Measurements from ENCODE around the gene TCF7L1. TPM values are rescaled to one million over a fixed set of nuclear protein-coding genes. Genes with fewer than 3 reads are reported as not detected.

Gene TCF7L1
- total RNA-seq, 4 donors from 2014 or later, result 1.1 to 3.9 (median 2.8) TPM

DNA sequence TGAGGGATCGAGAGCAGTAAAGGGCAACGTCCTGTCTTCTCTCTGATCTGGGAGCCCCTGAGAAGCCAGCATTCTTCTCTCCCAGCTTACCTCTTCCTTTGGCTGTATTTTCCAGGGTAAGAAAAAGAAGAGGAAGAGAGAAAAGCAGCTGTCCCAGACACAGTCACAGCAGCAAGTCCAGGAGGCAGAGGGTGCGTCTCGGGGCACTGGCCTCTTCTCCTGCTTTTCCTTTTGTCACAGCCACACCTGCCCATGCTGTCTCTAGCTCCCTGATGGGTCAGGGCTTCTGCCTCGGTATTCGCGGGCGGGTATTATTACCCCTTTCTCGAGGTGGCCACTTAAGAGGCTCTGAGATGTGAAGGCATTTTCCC lies 174.3 kb downstream of the TCF7L1 start:
- no peak overlapping the region for H3K4me3 ChIP-seq
- in situ Hi-C loops (cut with MboI; ENCODE audit: low sequenced_read_pairs in 4 of 4) (no loop called here), intact Hi-C loops (cut with DNase I; ENCODE audit: low total_unique reads) (no loop called here)
- no peaks in the 10 kb centered on the region for H3K27me3 ChIP-seq
- no peak for TF ChIP-seq POLR2A (IDR thresholded peaks at IDR 0.05)
- TF ChIP-seq, protein P1, sequence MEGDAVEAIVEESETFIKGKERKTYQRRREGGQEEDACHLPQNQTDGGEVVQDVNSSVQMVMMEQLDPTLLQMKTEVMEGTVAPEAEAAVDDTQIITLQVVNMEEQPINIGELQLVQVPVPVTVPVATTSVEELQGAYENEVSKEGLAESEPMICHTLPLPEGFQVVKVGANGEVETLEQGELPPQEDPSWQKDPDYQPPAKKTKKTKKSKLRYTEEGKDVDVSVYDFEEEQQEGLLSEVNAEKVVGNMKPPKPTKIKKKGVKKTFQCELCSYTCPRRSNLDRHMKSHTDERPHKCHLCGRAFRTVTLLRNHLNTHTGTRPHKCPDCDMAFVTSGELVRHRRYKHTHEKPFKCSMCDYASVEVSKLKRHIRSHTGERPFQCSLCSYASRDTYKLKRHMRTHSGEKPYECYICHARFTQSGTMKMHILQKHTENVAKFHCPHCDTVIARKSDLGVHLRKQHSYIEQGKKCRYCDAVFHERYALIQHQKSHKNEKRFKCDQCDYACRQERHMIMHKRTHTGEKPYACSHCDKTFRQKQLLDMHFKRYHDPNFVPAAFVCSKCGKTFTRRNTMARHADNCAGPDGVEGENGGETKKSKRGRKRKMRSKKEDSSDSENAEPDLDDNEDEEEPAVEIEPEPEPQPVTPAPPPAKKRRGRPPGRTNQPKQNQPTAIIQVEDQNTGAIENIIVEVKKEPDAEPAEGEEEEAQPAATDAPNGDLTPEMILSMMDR (IDR thresholded peaks at IDR 0.05 in 4 of 5, conservative IDR thresholded peaks at IDR 0.05 in 1 of 5), result no peak
- H3K4me1 ChIP-seq, result peaks cover 0 to 6% of the 10 kb centered on the region in 2 donors
- no peaks in the 10 kb centered on the region for H3K9me3 ChIP-seq
- peaks cover 0 to 21% of the 10 kb centered on the region in 2 donors for H3K36me3 ChIP-seq
- H3K27ac ChIP-seq, result no peak overlapping the region
- no peak for DNase-seq
- no peak for ATAC-seq

DNA sequence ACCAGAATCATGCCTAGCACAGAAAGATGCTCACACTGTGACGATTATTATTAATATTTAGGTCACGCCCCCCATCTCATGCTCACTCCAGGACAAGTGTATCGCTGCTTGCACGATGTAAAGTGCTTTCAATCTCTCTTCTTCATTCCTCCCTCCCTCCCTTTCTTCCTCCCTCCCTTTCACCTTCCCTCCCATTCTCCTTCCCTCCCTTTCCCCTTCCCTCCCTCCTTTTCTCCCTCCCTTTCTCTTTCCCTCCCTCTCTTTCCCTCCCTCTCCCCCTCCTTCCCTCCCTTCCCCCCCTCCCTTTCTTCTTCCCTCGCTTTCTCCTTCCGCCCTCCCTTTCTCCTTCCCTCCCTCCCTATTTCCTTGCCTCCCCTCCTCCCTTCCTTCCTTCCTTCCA lies 175.0 kb downstream of the TCF7L1 start:
- Histone ChIP-seq H3K36me3 (peaks cover 0 to 21% of the 10 kb centered on the region in 2 donors), H3K27ac (no peak overlapping the region), H3K4me3 (no peak overlapping the region), H3K4me1 (peaks cover 0 to 6% of the 10 kb centered on the region in 2 donors), H3K27me3 (no peaks in the 10 kb centered on the region), H3K9me3 (no peaks in the 10 kb centered on the region)
- ATAC-seq (no peak), DNase-seq (no peak)
- intact Hi-C loops (cut with DNase I; ENCODE audit: low total_unique reads) (no loop called here), in situ Hi-C loops (cut with MboI; ENCODE audit: low sequenced_read_pairs in 4 of 4) (no loop called here)
- TF ChIP-seq POLR2A (IDR thresholded peaks at IDR 0.05), result no peak
- TF ChIP-seq, protein P1 (IDR thresholded peaks at IDR 0.05 in 4 of 5, conservative IDR thresholded peaks at IDR 0.05 in 1 of 5), result no peak

DNA sequence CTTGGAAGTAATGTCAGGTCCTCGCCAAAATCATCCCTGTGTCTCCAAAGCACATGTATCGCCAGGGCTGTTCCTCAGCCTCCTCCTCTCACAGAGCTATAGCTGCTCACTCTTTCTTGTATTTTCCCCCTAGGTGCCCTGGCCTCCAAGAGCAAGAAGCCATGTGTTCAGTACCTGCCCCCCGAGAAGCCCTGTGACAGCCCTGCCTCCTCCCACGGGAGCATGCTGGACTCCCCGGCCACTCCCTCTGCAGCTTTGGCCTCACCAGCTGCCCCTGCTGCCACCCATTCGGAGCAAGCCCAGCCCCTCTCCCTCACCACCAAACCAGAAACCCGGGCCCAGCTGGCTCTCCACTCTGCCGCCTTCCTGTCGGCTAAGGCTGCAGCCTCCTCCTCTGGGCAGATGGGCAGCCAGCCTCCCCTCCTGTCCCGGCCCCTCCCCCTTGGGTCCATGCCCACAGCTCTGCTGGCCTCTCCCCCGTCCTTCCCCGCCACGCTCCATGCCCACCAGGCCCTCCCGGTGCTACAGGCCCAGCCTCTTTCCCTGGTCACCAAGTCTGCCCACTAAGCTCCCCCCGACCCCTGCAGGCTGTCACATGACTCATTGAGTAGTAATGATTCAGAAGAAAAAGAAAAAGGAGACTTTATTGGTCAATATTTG lies 175.8 kb downstream of the TCF7L1 start:
- Histone ChIP-seq H3K27ac (peak overlapping the region in 1 of 4 donors; percentile 4), H3K4me1 (peaks cover 0 to 6% of the 10 kb centered on the region in 2 donors), H3K9me3 (no peaks in the 10 kb centered on the region), H3K36me3 (peaks cover 0 to 21% of the 10 kb centered on the region in 2 donors), H3K27me3 (no peaks in the 10 kb centered on the region), H3K4me3 (no peak overlapping the region)
- intact Hi-C loops (cut with DNase I; ENCODE audit: low total_unique reads) (no loop called here), in situ Hi-C loops (cut with MboI; ENCODE audit: low sequenced_read_pairs in 4 of 4) (no loop called here)
- TF ChIP-seq POLR2A (IDR thresholded peaks at IDR 0.05), result no peak
- TF ChIP-seq, protein P1 (IDR thresholded peaks at IDR 0.05 in 4 of 5, conservative IDR thresholded peaks at IDR 0.05 in 1 of 5), result no peak
- DNase-seq (no peak), ATAC-seq (no peak)

GRCh38 chr2:85309699-85310321 lies 176.6 kb downstream of the TCF7L1 start:
- H3K4me1 ChIP-seq, result peaks cover 0 to 6% of the 10 kb centered on the region in 2 donors
- in situ Hi-C loops (cut with MboI; ENCODE audit: low sequenced_read_pairs in 4 of 4) (no loop called here), intact Hi-C loops (cut with DNase I; ENCODE audit: low total_unique reads) (no loop called here)
- H3K27ac ChIP-seq, result no peak overlapping the region
- H3K27me3 ChIP-seq, result no peaks in the 10 kb centered on the region
- ATAC-seq, result no peak
- H3K9me3 ChIP-seq, result no peaks in the 10 kb centered on the region
- no peak overlapping the region for H3K4me3 ChIP-seq
- no peak for DNase-seq
- TF ChIP-seq POLR2A (IDR thresholded peaks at IDR 0.05), result no peak
- TF ChIP-seq, protein P1 (IDR thresholded peaks at IDR 0.05 in 4 of 5, conservative IDR thresholded peaks at IDR 0.05 in 1 of 5), result no peak
- H3K36me3 ChIP-seq, result peaks cover 0 to 25% of the 10 kb centered on the region in 2 donors
